HepG2 (cell line): ENCODE data around the gene VCP. TPM values are rescaled to one million over a fixed set of nuclear protein-coding genes. Genes with fewer than 3 reads are reported as not detected.
A peak's percentile ranks its signal among the peaks of the same experiment; 100 is the strongest.

ENCODE experiments used
- DDIT3 ChIP-seq: sonication (generic); formaldehyde crosslinking; IDR thresholded peaks from 2 replicates; pipeline ENCODE4 v1.4.0; 2020; ENCODE audit warnings: mild to moderate bottlenecking, missing genetic modification reagents
- EED ChIP-seq: sonication (generic); formaldehyde crosslinking; IDR thresholded peaks from 2 replicates; pipeline ENCODE4 v1.5.0; 2020; ENCODE audit warnings: mild to moderate bottlenecking, missing genetic modification reagents
- EHMT2 ChIP-seq: fragments of 200-600 bp; sonication (generic); IDR thresholded peaks from 2 replicates; pipeline ENCODE4 v1.7.0; 2017; ENCODE audit warnings: antibody characterized with exemption, low read depth, low read length, borderline replicate concordance
- FOXK2 ChIP-seq: fragments of 450-650 bp; IDR thresholded peaks from 2 replicates; pipeline ENCODE4 v1.6.1; 2016
- FOXM1 ChIP-seq: sonication (generic); formaldehyde crosslinking; IDR thresholded peaks from 2 replicates; pipeline ENCODE4 v1.5.0; 2020; ENCODE audit warnings: missing genetic modification reagents
- HMG20A ChIP-seq: IDR thresholded peaks from 2 replicates; pipeline ENCODE4 v1.6.1; 2016; ENCODE audit warnings: borderline replicate concordance
- KLF9 ChIP-seq: IDR thresholded peaks from 2 replicates; pipeline ENCODE4 v1.6.1; 2016; ENCODE audit warnings: low read depth
- MTA1 ChIP-seq: sonication (generic); formaldehyde crosslinking; IDR thresholded peaks from 2 replicates; pipeline ENCODE4 v1.4.0; 2020; ENCODE audit warnings: missing genetic modification reagents, mild to moderate bottlenecking, borderline replicate concordance
- RAD21 ChIP-seq: fragments of 450-650 bp; formaldehyde crosslinking; IDR thresholded peaks from 2 replicates; pipeline ENCODE4 v1.5.0; 2020; ENCODE audit warnings: mild to moderate bottlenecking
- SP1 ChIP-seq, 2 experiments: fragments of 450-650 bp in 1 of 2; sonication (generic) in 1 of 2; formaldehyde crosslinking in 1 of 2; IDR thresholded peaks; 2 replicates each; pipeline versions ENCODE4 v1.4.0 to v1.6.1; 2016 to 2020; ENCODE audit warnings: missing genetic modification reagents in 1 of 2
- ZBTB4 ChIP-seq: sonication (generic); formaldehyde crosslinking; IDR thresholded peaks from 2 replicates; pipeline ENCODE4 v1.4.0; 2020; ENCODE audit warnings: missing genetic modification reagents, mild to moderate bottlenecking, borderline replicate concordance
- ZBTB46 ChIP-seq: sonication (generic); formaldehyde crosslinking; IDR thresholded peaks from 2 replicates; pipeline ENCODE4 v1.4.0; 2020; ENCODE audit warnings: mild to moderate bottlenecking, missing genetic modification reagents, borderline replicate concordance
- ZEB1 ChIP-seq: IDR thresholded peaks from 2 replicates; pipeline ENCODE4 v1.6.1; 2012; ENCODE audit warnings: mild to moderate bottlenecking, low read depth, inconsistent platforms; ENCODE audit not compliant: insufficient replicate concordance
- ZMAT3 ChIP-seq: sonication (generic); formaldehyde crosslinking; conservative IDR thresholded peaks from 2 replicates; pipeline ENCODE4 v1.7.0; 2021; ENCODE audit warnings: missing genetic modification reagents
- ZMYM3 ChIP-seq: sonication (generic); formaldehyde crosslinking; IDR thresholded peaks from 2 replicates; pipeline ENCODE4 v1.5.1; 2020; ENCODE audit warnings: mild to moderate bottlenecking, missing genetic modification reagents
- ZNF550 ChIP-seq: sonication (generic); formaldehyde crosslinking; IDR thresholded peaks from 2 replicates; pipeline ENCODE4 v1.4.0; 2020; ENCODE audit warnings: mild to moderate bottlenecking, missing genetic modification reagents, borderline replicate concordance
- ZNF614 ChIP-seq: IDR thresholded peaks from 2 replicates; pipeline ENCODE4 v1.6.1; 2018; ENCODE audit warnings: missing biosample characterization, missing genetic modification reagents, inconsistent platforms, borderline replicate concordance
- ZNF672 ChIP-seq: sonication (generic); formaldehyde crosslinking; IDR thresholded peaks from 2 replicates; pipeline ENCODE4 v1.8.1; 2022; ENCODE audit warnings: missing genetic modification reagents
- ZNF709 ChIP-seq: sonication (generic); formaldehyde crosslinking; IDR thresholded peaks from 2 replicates; pipeline ENCODE4 v1.5.0; 2020; ENCODE audit warnings: mild to moderate bottlenecking, missing genetic modification reagents
- polyA plus RNA-seq, 8 experiments: library from polyadenylated mRNA; depleted of rRNA in 3 of 8; stranded (reverse) in 7 of 8; unstranded in 1 of 8; fragments of >200 nt; fragmentation: Illumina TruSeq in 4 of 8; extraction: Trizol in 4 of 8; gene quantifications; 2 replicates each; pipeline versions ENCODE4 v1.2.1 to v1.2.3, GENCODE V29; 2011 to 2016; ENCODE audit warnings: low read depth in 4 of 8, missing spikeins in 1 of 8, mixed read lengths in 1 of 8; ENCODE audit not compliant: insufficient read depth in 1 of 8
- total RNA-seq, 5 experiments: library from RNA; depleted of rRNA; stranded (reverse); fragments of >200 nt; fragmentation: Illumina TruSeq; extraction: Trizol; gene quantifications; 2 replicates each; pipeline ENCODE4 v1.2.3, GENCODE V29; 2016; ENCODE audit warnings: low read depth in 1 of 5
- TF ChIP-seq, protein P1 (sequence below): sonication (generic); formaldehyde crosslinking; IDR thresholded peaks from 2 replicates; pipeline ENCODE4 v1.5.1; 2020; ENCODE audit warnings: mild to moderate bottlenecking, missing genetic modification reagents, moderate library complexity

The VCP gene
- total and polyA plus RNA-seq, 2 of the 13 experiments (the other 11 are each of a cell fraction or from before 2014, with no cell fraction given), result 143 to 391 TPM

GRCh38 chr9:35102769-35103659 is 30.6 kb upstream of the VCP start, which contains the start of gene STOML2 (continued):
- TF ChIP-seq, protein P1, sequence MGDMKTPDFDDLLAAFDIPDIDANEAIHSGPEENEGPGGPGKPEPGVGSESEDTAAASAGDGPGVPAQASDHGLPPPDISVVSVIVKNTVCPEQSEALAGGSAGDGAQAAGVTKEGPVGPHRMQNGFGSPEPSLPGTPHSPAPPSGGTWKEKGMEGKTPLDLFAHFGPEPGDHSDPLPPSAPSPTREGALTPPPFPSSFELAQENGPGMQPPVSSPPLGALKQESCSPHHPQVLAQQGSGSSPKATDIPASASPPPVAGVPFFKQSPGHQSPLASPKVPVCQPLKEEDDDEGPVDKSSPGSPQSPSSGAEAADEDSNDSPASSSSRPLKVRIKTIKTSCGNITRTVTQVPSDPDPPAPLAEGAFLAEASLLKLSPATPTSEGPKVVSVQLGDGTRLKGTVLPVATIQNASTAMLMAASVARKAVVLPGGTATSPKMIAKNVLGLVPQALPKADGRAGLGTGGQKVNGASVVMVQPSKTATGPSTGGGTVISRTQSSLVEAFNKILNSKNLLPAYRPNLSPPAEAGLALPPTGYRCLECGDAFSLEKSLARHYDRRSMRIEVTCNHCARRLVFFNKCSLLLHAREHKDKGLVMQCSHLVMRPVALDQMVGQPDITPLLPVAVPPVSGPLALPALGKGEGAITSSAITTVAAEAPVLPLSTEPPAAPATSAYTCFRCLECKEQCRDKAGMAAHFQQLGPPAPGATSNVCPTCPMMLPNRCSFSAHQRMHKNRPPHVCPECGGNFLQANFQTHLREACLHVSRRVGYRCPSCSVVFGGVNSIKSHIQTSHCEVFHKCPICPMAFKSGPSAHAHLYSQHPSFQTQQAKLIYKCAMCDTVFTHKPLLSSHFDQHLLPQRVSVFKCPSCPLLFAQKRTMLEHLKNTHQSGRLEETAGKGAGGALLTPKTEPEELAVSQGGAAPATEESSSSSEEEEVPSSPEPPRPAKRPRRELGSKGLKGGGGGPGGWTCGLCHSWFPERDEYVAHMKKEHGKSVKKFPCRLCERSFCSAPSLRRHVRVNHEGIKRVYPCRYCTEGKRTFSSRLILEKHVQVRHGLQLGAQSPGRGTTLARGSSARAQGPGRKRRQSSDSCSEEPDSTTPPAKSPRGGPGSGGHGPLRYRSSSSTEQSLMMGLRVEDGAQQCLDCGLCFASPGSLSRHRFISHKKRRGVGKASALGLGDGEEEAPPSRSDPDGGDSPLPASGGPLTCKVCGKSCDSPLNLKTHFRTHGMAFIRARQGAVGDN (CRISPR knock-in tag), result peak; percentile 95
- TF ChIP-seq ZNF550 (CRISPR knock-in tag), result no peak
- no peak for TF ChIP-seq KLF9
- TF ChIP-seq ZMYM3 (CRISPR knock-in tag), result no peak
- TF ChIP-seq ZBTB4, result peak; percentile 67; the same call in 1 of the 2 replicates
- TF ChIP-seq ZMAT3 (CRISPR knock-in tag), result peak; percentile 78
- peak; percentile 27; the same call in 1 of the 2 replicates for TF ChIP-seq ZNF672
- no peak for TF ChIP-seq FOXM1
- TF ChIP-seq ZEB1, result peak; percentile 70
- no peak for TF ChIP-seq MTA1
- no peak for TF ChIP-seq ZNF709 (CRISPR knock-in tag)
- TF ChIP-seq ZBTB46 (CRISPR knock-in tag), result no peak
- TF ChIP-seq SP1 (IDR thresholded peaks at IDR 0.05), result no peak
- peak; percentile 77 for TF ChIP-seq SP1 (CRISPR knock-in tag; IDR thresholded peaks at IDR 0.05)
- TF ChIP-seq EED (CRISPR knock-in tag), result 0 out of 2 replicates have a peak, but pooled peaks have one; percentile 67
- peak; percentile 33; the same call in 1 of the 2 replicates for TF ChIP-seq RAD21 (CRISPR knock-in tag)
- no peak; the same call in 1 of the 2 replicates for TF ChIP-seq EHMT2
- no peak for TF ChIP-seq FOXK2
- no peak for TF ChIP-seq HMG20A (CRISPR knock-in tag)
- no peak for TF ChIP-seq DDIT3 (CRISPR knock-in tag)
- TF ChIP-seq ZNF614 (CRISPR knock-in tag), result no peak; the same call in 1 of the 2 replicates
